Astrocyte of the cerebellum (primary cell): ENCODE results near the gene ADGRD1.

ENCODE experiments used
- DNase-seq: peaks from one replicate; pipeline ENCODE4 v3.0.0-alpha.2; 2011; ENCODE audit warnings: low read depth
- H3K4me3 ChIP-seq: 2 replicates; pipeline ENCODE4 v1.5.1; 2011; ENCODE audit warnings: mild to moderate bottlenecking, low read depth, low read length, moderate library complexity
- CTCF ChIP-seq: IDR thresholded peaks from 2 replicates; pipeline ENCODE4 v1.5.1; 2012; ENCODE audit warnings: low read length, low read depth, moderate library complexity, mild to moderate bottlenecking; ENCODE audit errors: missing control alignments
- in situ Hi-C: cut with HindIII; loops from 2 replicates; pipeline ENCODE4 v1.10.0; 2017; ENCODE audit warnings: low sequenced_read_pairs

The ADGRD1 gene

DNA sequence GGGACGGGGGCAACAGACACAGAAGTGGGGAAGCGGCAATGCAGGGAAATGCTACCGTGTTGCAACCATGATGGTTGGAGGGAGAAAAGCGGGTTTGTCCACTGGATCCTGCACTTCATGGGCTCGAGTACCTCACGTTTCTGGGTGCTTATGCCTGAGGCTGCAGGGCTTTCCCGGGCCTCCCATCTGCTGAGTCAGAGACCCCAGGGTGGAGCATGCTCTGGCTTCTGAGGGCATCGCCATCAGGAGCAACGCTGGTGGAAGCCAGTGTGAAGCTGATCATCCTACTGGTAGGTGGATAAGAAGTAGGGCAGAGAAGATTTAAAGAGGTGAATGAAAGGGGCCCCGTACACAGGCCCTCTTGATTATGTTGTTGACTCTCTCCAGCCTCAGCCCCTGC, 5.0 kb upstream of the ADGRD1 start:
- TF ChIP-seq CTCF = no peak
- H3K4me3 ChIP-seq = no peak overlapping the region
- in situ Hi-C loops = no loop called here
- no peak for DNase-seq

DNA sequence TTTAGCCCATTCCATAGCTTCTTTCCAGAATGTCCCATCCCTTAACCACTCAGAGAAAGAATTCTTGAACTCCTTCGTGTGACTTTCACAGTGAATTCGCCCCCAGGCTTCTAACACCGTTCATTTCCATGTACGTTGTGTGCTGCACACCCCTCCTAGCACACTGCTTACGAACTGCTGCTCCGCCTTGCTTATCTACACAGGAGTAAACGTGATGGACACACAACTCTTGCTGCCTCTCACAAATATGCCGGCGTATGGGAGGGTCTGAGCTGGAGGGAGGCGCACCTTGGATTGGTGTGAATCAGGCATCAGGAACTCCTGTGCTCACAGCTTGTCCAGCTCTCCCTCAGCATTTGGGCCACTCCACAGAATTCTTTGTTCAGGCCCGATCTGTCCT, 3.9 kb upstream of the ADGRD1 start:
- TF ChIP-seq CTCF = no peak
- no peak for DNase-seq
- H3K4me3 ChIP-seq = no peak overlapping the region
- in situ Hi-C loops = no loop called here

DNA sequence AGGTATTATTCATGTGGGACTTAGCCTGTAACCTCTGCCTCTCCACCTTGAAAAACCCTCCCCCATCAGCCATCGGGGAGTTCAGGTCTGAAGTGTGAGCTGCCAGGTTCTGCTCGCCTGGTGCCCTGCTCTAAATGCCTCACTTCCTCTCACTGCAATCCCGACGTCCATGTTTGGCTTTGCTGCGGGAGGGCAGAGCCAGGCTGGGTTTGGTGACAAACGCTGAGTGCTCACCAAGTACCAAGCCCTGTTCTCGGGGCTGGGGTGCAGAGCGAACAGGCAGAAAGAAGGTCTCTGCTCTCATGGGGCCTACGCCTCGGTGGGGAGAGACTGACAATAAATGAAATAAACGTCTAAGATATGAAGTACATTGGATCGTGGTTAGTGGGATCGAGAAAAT, 2.1 kb upstream of the ADGRD1 start:
- no peak for TF ChIP-seq CTCF
- in situ Hi-C loops = no loop called here
- DNase-seq = no peak
- no peak overlapping the region for H3K4me3 ChIP-seq

GRCh38 chr12:130952171-130952954, 1.3 kb upstream of the ADGRD1 start:
- in situ Hi-C loops = no loop called here

DNA sequence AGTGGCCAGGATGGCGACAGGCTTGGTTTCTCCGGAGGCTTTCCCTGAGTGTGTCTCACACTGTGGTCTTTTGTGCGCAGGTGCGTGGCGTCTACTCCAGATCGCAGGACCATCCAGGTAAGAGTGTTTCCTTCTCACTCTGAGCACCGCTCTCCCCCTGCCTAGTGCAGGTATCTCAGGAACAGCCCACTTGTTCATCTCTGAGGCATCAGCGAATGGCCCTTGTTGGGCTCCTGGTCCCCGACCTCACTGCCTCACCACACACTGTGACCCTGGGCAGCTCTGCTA, 781 bp downstream of the ADGRD1 start:
- in situ Hi-C loops = no loop called here
- TF ChIP-seq CTCF = no peak
- no peak for DNase-seq
- H3K4me3 ChIP-seq = no peak overlapping the region

More at GRCh38 chr12:130952171-130952954, 1.3 kb upstream of the ADGRD1 start:
- no peak for DNase-seq
- TF ChIP-seq CTCF = no peak
- no peak overlapping the region for H3K4me3 ChIP-seq

DNA sequence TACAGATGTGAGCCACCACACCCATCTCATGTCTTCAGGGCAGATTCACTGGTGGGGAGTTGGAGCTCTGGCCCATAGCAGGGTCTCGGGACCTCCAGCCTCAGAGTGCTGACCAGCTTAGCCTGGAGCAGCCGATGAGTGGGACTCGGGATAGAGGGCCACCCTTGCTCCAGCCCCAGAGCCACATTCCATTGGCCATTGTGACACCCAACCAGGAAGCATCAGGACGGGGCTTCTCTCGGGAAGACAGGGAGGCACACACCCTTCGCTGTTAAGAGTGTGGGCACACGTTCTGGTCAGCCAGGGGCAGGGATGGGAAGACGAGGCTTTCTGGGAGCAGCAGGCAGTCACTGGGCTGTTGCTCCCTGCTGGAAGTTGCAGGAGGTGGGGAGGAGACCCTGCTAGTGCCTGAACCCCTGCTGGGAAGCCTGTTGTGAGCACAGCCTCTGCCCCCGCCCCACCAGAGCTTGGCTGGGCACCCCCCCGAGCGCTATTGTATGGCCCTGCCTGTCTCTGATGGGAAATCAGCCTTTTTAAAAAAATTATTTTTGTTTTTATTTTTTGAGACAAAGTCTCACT, 1.6 kb downstream of the ADGRD1 start:
- no peak for TF ChIP-seq CTCF
- DNase-seq = no peak
- in situ Hi-C loops = no loop called here
- H3K4me3 ChIP-seq = no peak overlapping the region
